WTC11 (cell line): ENCODE measurements around the gene SMG9. TPM values are rescaled to one million over a fixed set of nuclear protein-coding genes. Genes with fewer than 3 reads are reported as not detected.

Source experiments
- ATAC-seq: fragments of 200-7000 bp; cut with Tn5 transposase; 2 replicates; pipeline ENCODE4 v1.10.0; 2021; ENCODE audit warnings: mild to moderate bottlenecking, moderate library complexity
- CTCF ChIA-PET: fragments of 300-600 bp; sonication (Branson Sonifier 250); formaldehyde crosslinking; loops from one replicate; lab custom pipeline; 2021; ENCODE audit warnings: antibody characterized with exemption; lab: Charles Lee
- POLR2A ChIA-PET: fragments of 350-600 bp; sonication (Branson Sonifier 250); formaldehyde crosslinking; loops from one replicate; lab custom pipeline; 2021; ENCODE audit warnings: antibody characterized with exemption; lab: Charles Lee
- DNase-seq: peaks from one replicate; pipeline ENCODE4 v3.0.0; 2021; ENCODE audit warnings: low spot score
- H3K27ac Mint-ChIP-seq: 2 replicates; pipeline ENCODE4 v1.8.0; 2021; ENCODE audit warnings: mixed read lengths
- H3K27me3 Mint-ChIP-seq: 2 replicates; pipeline ENCODE4 v1.8.0; 2021; ENCODE audit warnings: low read depth, mild to moderate bottlenecking, moderate library complexity, mixed read lengths
- H3K36me3 Mint-ChIP-seq: 2 replicates; pipeline ENCODE4 v1.8.0; 2021; ENCODE audit warnings: mixed read lengths
- H3K4me1 Mint-ChIP-seq: 2 replicates; pipeline ENCODE4 v1.8.0; 2022; ENCODE audit warnings: mixed read lengths
- H3K4me3 Mint-ChIP-seq: 2 replicates; pipeline ENCODE4 v1.8.0; 2021; ENCODE audit warnings: mild to moderate bottlenecking, moderate library complexity, mixed read lengths
- H3K9me3 Mint-ChIP-seq: 2 replicates; pipeline ENCODE4 v1.8.0; 2021; ENCODE audit warnings: mixed read lengths
- AFF4 ChIP-seq: sonication (generic); formaldehyde crosslinking; IDR thresholded peaks from 2 replicates; pipeline ENCODE4 v1.8.1; 2023; ENCODE audit warnings: mild to moderate bottlenecking, missing genetic modification reagents, borderline replicate concordance
- ETV6 ChIP-seq: sonication (generic); formaldehyde crosslinking; IDR thresholded peaks from 2 replicates; pipeline ENCODE4 v1.8.1; 2022; ENCODE audit warnings: mild to moderate bottlenecking, missing genetic modification reagents
- FOXP4 ChIP-seq: sonication (generic); formaldehyde crosslinking; IDR thresholded peaks from 2 replicates; pipeline ENCODE4 v1.8.0; 2022; ENCODE audit warnings: mild to moderate bottlenecking, missing genetic modification reagents
- GABPB1 ChIP-seq: sonication (generic); formaldehyde crosslinking; IDR thresholded peaks from 2 replicates; pipeline ENCODE4 v1.8.1; 2023; ENCODE audit warnings: mild to moderate bottlenecking, missing genetic modification reagents
- GRHL2 ChIP-seq: fragments of 250-450 bp; sonication (Bioruptor Pico); IDR thresholded peaks from 2 replicates; pipeline ENCODE4 v1.8.0; 2022; ENCODE audit warnings: mild to moderate bottlenecking, moderate library complexity; ENCODE audit not compliant: insufficient replicate concordance, severe bottlenecking
- GTF2I ChIP-seq: fragments of 250-450 bp; sonication (Bioruptor Pico); conservative IDR thresholded peaks from 2 replicates; pipeline ENCODE4 v1.4.0; 2021; ENCODE audit warnings: mild to moderate bottlenecking
- JAZF1 ChIP-seq: fragments of 250-450 bp; sonication (Bioruptor Pico); IDR thresholded peaks from 2 replicates; pipeline ENCODE4 v1.9.0; 2021; ENCODE audit warnings: moderate library complexity, mild to moderate bottlenecking, inconsistent platforms
- OVOL2 ChIP-seq: fragments of 250-450 bp; sonication (Bioruptor Pico); IDR thresholded peaks from 2 replicates; pipeline ENCODE4 v1.9.0; 2021; ENCODE audit warnings: mild to moderate bottlenecking, borderline replicate concordance
- RELA ChIP-seq: sonication (generic); formaldehyde crosslinking; IDR thresholded peaks from 2 replicates; pipeline ENCODE4 v1.8.1; 2022; ENCODE audit warnings: missing genetic modification reagents, mild to moderate bottlenecking, borderline replicate concordance
- SMAD4 ChIP-seq: sonication (generic); formaldehyde crosslinking; IDR thresholded peaks from 2 replicates; pipeline ENCODE4 v1.8.0; 2022; ENCODE audit warnings: mild to moderate bottlenecking, missing genetic modification reagents
- SOX15 ChIP-seq: fragments of 250-450 bp; sonication (Bioruptor Pico); IDR thresholded peaks from 2 replicates; pipeline ENCODE4 v1.9.0; 2021; ENCODE audit warnings: mild to moderate bottlenecking
- SP1 ChIP-seq: sonication (generic); formaldehyde crosslinking; conservative IDR thresholded peaks from 2 replicates; pipeline ENCODE4 v1.8.1; 2022; ENCODE audit warnings: missing genetic modification reagents
- ZBTB21 ChIP-seq: sonication (generic); formaldehyde crosslinking; IDR thresholded peaks from 2 replicates; pipeline ENCODE4 v1.8.1; 2023; ENCODE audit warnings: mild to moderate bottlenecking, missing genetic modification reagents, borderline replicate concordance
- ZNF396 ChIP-seq: fragments of 250-450 bp; sonication (Bioruptor Pico); IDR thresholded peaks from 2 replicates; pipeline ENCODE4 v1.8.0; 2021; ENCODE audit warnings: mild to moderate bottlenecking, moderate library complexity, borderline replicate concordance
- total RNA-seq: library from RNA; stranded (reverse); gene quantifications from 3 replicates; pipeline ENCODE4 v1.2.3, GENCODE V29; 2021
- TF ChIP-seq, protein P1 (sequence below): sonication (generic); formaldehyde crosslinking; IDR thresholded peaks from 2 replicates; pipeline ENCODE4 v1.8.1; 2023; ENCODE audit warnings: mild to moderate bottlenecking, missing genetic modification reagents, moderate library complexity
- TF ChIP-seq, protein P2 (sequence below): fragments of 250-450 bp; sonication (Bioruptor Pico); IDR thresholded peaks from 2 replicates; pipeline ENCODE4 v1.9.0; 2021; ENCODE audit warnings: mild to moderate bottlenecking
- TF ChIP-seq, protein P3 (sequence below): sonication (generic); formaldehyde crosslinking; IDR thresholded peaks from 2 replicates; pipeline ENCODE4 v1.8.0; 2023; ENCODE audit warnings: missing genetic modification reagents
- TF ChIP-seq, protein P4 (sequence below): sonication (generic); formaldehyde crosslinking; IDR thresholded peaks from 2 replicates; pipeline ENCODE4 v1.8.0; 2022; ENCODE audit warnings: mild to moderate bottlenecking, missing genetic modification reagents

SMG9 gene
- total RNA-seq, 1 experiment from 2014 or later: 25.7 TPM

DNA sequence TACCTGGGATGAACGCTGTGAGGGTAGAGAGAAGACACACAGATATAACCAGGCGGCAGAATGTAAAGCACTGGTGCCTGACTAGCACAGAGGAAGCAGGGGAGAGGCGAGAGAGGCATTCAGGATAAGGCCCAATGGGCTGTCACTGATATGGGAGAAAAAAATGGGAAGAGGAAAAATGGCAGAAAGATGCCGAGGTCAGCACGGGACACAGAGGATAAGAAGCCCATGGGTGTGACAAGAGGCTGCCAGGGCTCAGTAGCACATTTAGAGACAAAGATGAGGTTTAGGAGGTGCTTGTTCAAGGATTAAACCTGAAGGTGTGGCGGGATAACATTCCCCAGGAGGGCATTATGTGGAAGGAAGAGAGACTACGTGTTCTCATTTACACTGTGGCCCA, 5.6 kb downstream of the SMG9 start:
- Mint-ChIP-seq H3K36me3 (peaks cover 46% of the 10 kb centered on the region), H3K27ac (no peak overlapping the region), H3K4me1 (peaks cover 7% of the 10 kb centered on the region)
- CTCF ChIA-PET: no interaction called here
- ATAC-seq: no peak
- no peak for DNase-seq
- no peak for TF ChIP-seq FOXP4 (CRISPR knock-in tag)
- TF ChIP-seq, all 79 proteins: peak for 0
- H3K9me3 Mint-ChIP-seq: no peaks in the 10 kb centered on the region
- POLR2A ChIA-PET: no interaction called here
- no peaks in the 10 kb centered on the region for H3K27me3 Mint-ChIP-seq
- H3K4me3 Mint-ChIP-seq: no peak overlapping the region

DNA sequence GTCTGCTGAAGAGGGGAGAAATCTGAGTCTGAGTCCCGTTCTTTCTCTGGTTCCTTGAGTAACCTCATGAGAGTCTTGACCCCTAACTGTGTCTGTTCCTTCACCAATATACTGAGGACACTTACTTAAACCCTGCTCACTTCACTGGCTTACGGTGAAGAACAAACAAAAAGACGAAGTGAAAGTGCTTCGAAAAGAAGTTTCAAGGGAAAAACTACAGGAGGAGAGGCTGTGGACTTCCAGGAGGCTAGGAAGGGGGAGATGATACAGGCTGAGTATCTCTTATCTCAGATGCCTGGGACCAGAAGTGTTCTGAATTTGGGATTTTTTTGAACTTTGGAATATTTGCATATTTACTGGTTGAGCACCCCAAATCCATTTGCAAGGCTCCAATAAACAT, 6.1 kb downstream of the SMG9 start:
- CTCF ChIA-PET: interaction anchor here (0.9 kb wide), 1 partner anchor 17 kb away, joined by 4 read pairs; no protein-coding TSS in a partner anchor
- DNase-seq (no peak), ATAC-seq (no peak)
- H3K27me3 Mint-ChIP-seq: no peaks in the 10 kb centered on the region
- peaks cover 50% of the 10 kb centered on the region for H3K36me3 Mint-ChIP-seq
- no peak overlapping the region for H3K27ac Mint-ChIP-seq
- no peaks in the 10 kb centered on the region for H3K9me3 Mint-ChIP-seq
- H3K4me3 Mint-ChIP-seq: no peak overlapping the region
- H3K4me1 Mint-ChIP-seq: 0 out of 2 replicates have a peak, but pooled peaks cover 3% of the 10 kb centered on the region
- TF ChIP-seq JAZF1 (CRISPR knock-in tag) (no peak), SP1 (CRISPR knock-in tag) (no peak), ETV6 (CRISPR knock-in tag) (no peak), SMAD4 (CRISPR knock-in tag) (no peak), SOX15 (no peak), ZNF396 (CRISPR knock-in tag) (no peak), GABPB1 (CRISPR knock-in tag) (no peak), GRHL2 (CRISPR knock-in tag) (no peak), GTF2I (CRISPR knock-in tag) (no peak), AFF4 (no peak), ZBTB21 (no peak), RELA (CRISPR knock-in tag) (no peak), OVOL2 (CRISPR knock-in tag) (no peak)
- TF ChIP-seq, protein P1, sequence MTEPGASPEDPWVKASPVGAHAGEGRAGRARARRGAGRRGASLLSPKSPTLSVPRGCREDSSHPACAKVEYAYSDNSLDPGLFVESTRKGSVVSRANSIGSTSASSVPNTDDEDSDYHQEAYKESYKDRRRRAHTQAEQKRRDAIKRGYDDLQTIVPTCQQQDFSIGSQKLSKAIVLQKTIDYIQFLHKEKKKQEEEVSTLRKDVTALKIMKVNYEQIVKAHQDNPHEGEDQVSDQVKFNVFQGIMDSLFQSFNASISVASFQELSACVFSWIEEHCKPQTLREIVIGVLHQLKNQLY (CRISPR knock-in tag): no peak
- TF ChIP-seq, protein P2, sequence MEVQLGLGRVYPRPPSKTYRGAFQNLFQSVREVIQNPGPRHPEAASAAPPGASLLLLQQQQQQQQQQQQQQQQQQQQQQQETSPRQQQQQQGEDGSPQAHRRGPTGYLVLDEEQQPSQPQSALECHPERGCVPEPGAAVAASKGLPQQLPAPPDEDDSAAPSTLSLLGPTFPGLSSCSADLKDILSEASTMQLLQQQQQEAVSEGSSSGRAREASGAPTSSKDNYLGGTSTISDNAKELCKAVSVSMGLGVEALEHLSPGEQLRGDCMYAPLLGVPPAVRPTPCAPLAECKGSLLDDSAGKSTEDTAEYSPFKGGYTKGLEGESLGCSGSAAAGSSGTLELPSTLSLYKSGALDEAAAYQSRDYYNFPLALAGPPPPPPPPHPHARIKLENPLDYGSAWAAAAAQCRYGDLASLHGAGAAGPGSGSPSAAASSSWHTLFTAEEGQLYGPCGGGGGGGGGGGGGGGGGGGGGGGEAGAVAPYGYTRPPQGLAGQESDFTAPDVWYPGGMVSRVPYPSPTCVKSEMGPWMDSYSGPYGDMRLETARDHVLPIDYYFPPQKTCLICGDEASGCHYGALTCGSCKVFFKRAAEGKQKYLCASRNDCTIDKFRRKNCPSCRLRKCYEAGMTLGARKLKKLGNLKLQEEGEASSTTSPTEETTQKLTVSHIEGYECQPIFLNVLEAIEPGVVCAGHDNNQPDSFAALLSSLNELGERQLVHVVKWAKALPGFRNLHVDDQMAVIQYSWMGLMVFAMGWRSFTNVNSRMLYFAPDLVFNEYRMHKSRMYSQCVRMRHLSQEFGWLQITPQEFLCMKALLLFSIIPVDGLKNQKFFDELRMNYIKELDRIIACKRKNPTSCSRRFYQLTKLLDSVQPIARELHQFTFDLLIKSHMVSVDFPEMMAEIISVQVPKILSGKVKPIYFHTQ (CRISPR knock-in tag): no peak
- TF ChIP-seq, protein P3, sequence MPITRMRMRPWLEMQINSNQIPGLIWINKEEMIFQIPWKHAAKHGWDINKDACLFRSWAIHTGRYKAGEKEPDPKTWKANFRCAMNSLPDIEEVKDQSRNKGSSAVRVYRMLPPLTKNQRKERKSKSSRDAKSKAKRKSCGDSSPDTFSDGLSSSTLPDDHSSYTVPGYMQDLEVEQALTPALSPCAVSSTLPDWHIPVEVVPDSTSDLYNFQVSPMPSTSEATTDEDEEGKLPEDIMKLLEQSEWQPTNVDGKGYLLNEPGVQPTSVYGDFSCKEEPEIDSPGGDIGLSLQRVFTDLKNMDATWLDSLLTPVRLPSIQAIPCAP (CRISPR knock-in tag): no peak
- TF ChIP-seq, protein P4, sequence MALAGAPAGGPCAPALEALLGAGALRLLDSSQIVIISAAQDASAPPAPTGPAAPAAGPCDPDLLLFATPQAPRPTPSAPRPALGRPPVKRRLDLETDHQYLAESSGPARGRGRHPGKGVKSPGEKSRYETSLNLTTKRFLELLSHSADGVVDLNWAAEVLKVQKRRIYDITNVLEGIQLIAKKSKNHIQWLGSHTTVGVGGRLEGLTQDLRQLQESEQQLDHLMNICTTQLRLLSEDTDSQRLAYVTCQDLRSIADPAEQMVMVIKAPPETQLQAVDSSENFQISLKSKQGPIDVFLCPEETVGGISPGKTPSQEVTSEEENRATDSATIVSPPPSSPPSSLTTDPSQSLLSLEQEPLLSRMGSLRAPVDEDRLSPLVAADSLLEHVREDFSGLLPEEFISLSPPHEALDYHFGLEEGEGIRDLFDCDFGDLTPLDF (CRISPR knock-in tag): no peak
- POLR2A ChIA-PET: no interaction called here
